K562 treated with DMSO at 1 percent for 48 hours (cell line): ENCODE data around the gene IRX5. TPM values are rescaled to one million over a fixed set of nuclear protein-coding genes. Genes with fewer than 3 reads are reported as not detected.

Experiments used
- total RNA-seq: library from RNA; unstranded; fragments of 300-600 nt; gene quantifications from 2 replicates; pipeline ENCODE4 v1.2.3, GENCODE V29; 2022; ENCODE audit warnings: low replicate concordance; ENCODE audit errors: extremely low read depth

IRX5 gene
- not detected in 2 replicates for total RNA-seq

GRCh38 chr16:54930005-54930868, at the start of gene IRX5:
Gene IRX5, plus strand, starts transcription at chr16:54930865. Its CDS starts 334 bp downstream, at chr16:54931199.

